ENCODE measurements around the gene ACSF3.

ACSF3 gene

GRCh38 chr16:89096042-89096717 is 2.5 kb downstream of the ACSF3 start:
- no peak for DNase-seq

GRCh38 chr16:89096768-89097391 is 3.2 kb downstream of the ACSF3 start:
- no peak for DNase-seq

GRCh38 chr16:89097392-89097772 is 3.7 kb downstream of the ACSF3 start:
- no peak for DNase-seq

- no peak for DNase-seq
Observed at GRCh38 chr16:89098767-89099430, 5.2 kb downstream of the ACSF3 start.

GRCh38 chr16:89099905-89100304 is 6.3 kb downstream of the ACSF3 start:
- no peak for DNase-seq

GRCh38 chr16:89100601-89101302 is 7.1 kb downstream of the ACSF3 start:
- DNase-seq: no peak

- DNase-seq: no peak
Observed at GRCh38 chr16:89101303-89102040, 7.8 kb downstream of the ACSF3 start.

GRCh38 chr16:89102041-89102471 is 8.4 kb downstream of the ACSF3 start:
- DNase-seq: no peak

- no peak for DNase-seq
Observed at GRCh38 chr16:89102481-89103073, 8.9 kb downstream of the ACSF3 start.

- DNase-seq: no peak
Observed at GRCh38 chr16:89103156-89103555, 9.5 kb downstream of the ACSF3 start.

GRCh38 chr16:89103781-89104180 is 10.1 kb downstream of the ACSF3 start:
- no peak for DNase-seq

- no peak for DNase-seq
Observed at GRCh38 chr16:89104303-89104702, 10.7 kb downstream of the ACSF3 start.

GRCh38 chr16:89104930-89105571 is 11.4 kb downstream of the ACSF3 start:
- no peak for DNase-seq

- DNase-seq: no peak
Observed at GRCh38 chr16:89105599-89106151, 12.0 kb downstream of the ACSF3 start.

GRCh38 chr16:89106533-89107202 is 13.0 kb downstream of the ACSF3 start:
- no peak for DNase-seq

GRCh38 chr16:89107203-89107582 is 13.5 kb downstream of the ACSF3 start:
- DNase-seq: no peak

- no peak for DNase-seq
Observed at GRCh38 chr16:89108416-89108815, 14.8 kb downstream of the ACSF3 start.

GRCh38 chr16:89110641-89111040 is 17.0 kb downstream of the ACSF3 start:
- no peak for DNase-seq

- DNase-seq: no peak
Observed at GRCh38 chr16:89111263-89111662, 17.6 kb downstream of the ACSF3 start.

GRCh38 chr16:89112377-89113151 is 18.9 kb downstream of the ACSF3 start:
- no peak for DNase-seq
